G401 (cell line): ENCODE data around the gene ZKSCAN5. TPM values are rescaled to one million over a fixed set of nuclear protein-coding genes. Genes with fewer than 3 reads are reported as not detected.
"Not testable (repeated sequence)": the region's sequence is repeated elsewhere in the genome, so short reads cannot be mapped to it uniquely, and the experiment has no call there.

Source experiments
- DNase-seq: peaks from one replicate; pipeline ENCODE4 v3.0.0-alpha.2; 2015; ENCODE audit warnings: low spot score
- in situ Hi-C: cut with HindIII; loops from 2 replicates; pipeline ENCODE4 v1.10.0; 2016; ENCODE audit warnings: low sequenced_read_pairs, mixed read lengths
- total RNA-seq: library from RNA; depleted of rRNA; stranded (reverse); fragments of >200 nt; shearing (Covaris generic); gene quantifications from 2 replicates; pipeline ENCODE4 v1.2.3, GENCODE V29; 2014

ZKSCAN5 gene
- total RNA-seq, 1 experiment from 2014 or later = 23.1 TPM

GRCh38 chr7:99493823-99494222, 10.6 kb upstream of the ZKSCAN5 start:
- in situ Hi-C loops = no loop called here
- DNase-seq = no peak

GRCh38 chr7:99497766-99498545, 6.5 kb upstream of the ZKSCAN5 start:
- DNase-seq = no peak
- in situ Hi-C loops = no loop called here

- in situ Hi-C loops = no loop called here
These were observed 5.9 kb upstream of the ZKSCAN5 start for GRCh38 chr7:99498546-99498944.

GRCh38 chr7:99499371-99499720, 5.1 kb upstream of the ZKSCAN5 start:
- DNase-seq = no peak
- in situ Hi-C loops = no loop called here

More at GRCh38 chr7:99498546-99498944, 5.9 kb upstream of the ZKSCAN5 start:
- DNase-seq = no peak

GRCh38 chr7:99499721-99500636, 4.5 kb upstream of the ZKSCAN5 start, which contains the start of gene ZNF394:
Gene ZNF394, minus strand, starts transcription at chr7:99500281. Its CDS starts 188 bp downstream, at chr7:99500093.
- peak; percentile 97 for DNase-seq
- in situ Hi-C loops = no loop called here

GRCh38 chr7:99500637-99501009, 3.8 kb upstream of the ZKSCAN5 start:
- in situ Hi-C loops = no loop called here
- DNase-seq = no peak

GRCh38 chr7:99501236-99501635, 3.2 kb upstream of the ZKSCAN5 start:
- in situ Hi-C loops, DNase-seq: not testable (repeated sequence)

- DNase-seq = no peak
- in situ Hi-C loops = no loop called here
These were observed 220 bp upstream of the ZKSCAN5 start for GRCh38 chr7:99504281-99504602.

GRCh38 chr7:99505324-99505662, 831 bp downstream of the ZKSCAN5 start:
- in situ Hi-C loops = no loop called here
- DNase-seq = no peak

- no peak for DNase-seq
- in situ Hi-C loops = no loop called here
These were observed 9.6 kb downstream of the ZKSCAN5 start for GRCh38 chr7:99514050-99514449.

- DNase-seq = no peak
- in situ Hi-C loops = no loop called here
These were observed 16.9 kb downstream of the ZKSCAN5 start for GRCh38 chr7:99521399-99521798.

- no peak for DNase-seq
- in situ Hi-C loops = no loop called here
These were observed 21.4 kb downstream of the ZKSCAN5 start for GRCh38 chr7:99525713-99526440.

- in situ Hi-C loops = no loop called here
- DNase-seq = no peak
These were observed 26.9 kb downstream of the ZKSCAN5 start for GRCh38 chr7:99531354-99531765.

GRCh38 chr7:99535667-99536066, 31.2 kb downstream of the ZKSCAN5 start:
- DNase-seq = no peak
- in situ Hi-C loops = no loop called here

- in situ Hi-C loops = no loop called here
- DNase-seq = no peak
These were observed 34.9 kb downstream of the ZKSCAN5 start for GRCh38 chr7:99539213-99539811.

- in situ Hi-C loops = no loop called here
- DNase-seq = no peak
These were observed 36.1 kb downstream of the ZKSCAN5 start for GRCh38 chr7:99540542-99540941.

- DNase-seq = no peak
- in situ Hi-C loops = no loop called here
These were observed 36.8 kb downstream of the ZKSCAN5 start for GRCh38 chr7:99541212-99541611.

GRCh38 chr7:99543081-99543671, 38.7 kb downstream of the ZKSCAN5 start:
- in situ Hi-C loops = no loop called here
- DNase-seq = no peak

- no peak for DNase-seq
- in situ Hi-C loops = no loop called here
These were observed 39.5 kb downstream of the ZKSCAN5 start for GRCh38 chr7:99543916-99544315.
